HL-60 (cell line): Measurements from ENCODE around the gene KIZ.

ENCODE experiments used
- DNase-seq, 2 experiments: peaks; one replicate each; pipeline ENCODE4 v3.0.0-alpha.2; 2010 to 2020; ENCODE audit warnings: low read depth in 1 of 2, low spot score in 1 of 2
- H3K27ac ChIP-seq: fragments of 250-450 bp; sonication (Bioruptor Pico); replicated peaks from 2 replicates; pipeline ENCODE4 v1.5.1; 2020; ENCODE audit warnings: mild to moderate bottlenecking, moderate library complexity
- H3K27me3 ChIP-seq: fragments of 250-450 bp; sonication (Bioruptor Pico); 2 replicates; pipeline ENCODE4 v1.5.1; 2021; ENCODE audit warnings: mild to moderate bottlenecking, moderate library complexity; ENCODE audit not compliant: insufficient read depth, poor library complexity, severe bottlenecking
- H3K4me3 ChIP-seq: replicated peaks from 2 replicates; pipeline ENCODE4 v1.5.1; 2011; ENCODE audit warnings: mild to moderate bottlenecking, control low read depth, low read length; ENCODE audit not compliant: insufficient read depth
- CTCF ChIP-seq: IDR thresholded peaks from one replicate; pipeline ENCODE4 v1.5.1; 2011; ENCODE audit warnings: low read length, control low read depth, inconsistent platforms; ENCODE audit not compliant: insufficient read depth
- GABPA ChIP-seq: IDR thresholded peaks from 2 replicates; pipeline ENCODE4 v1.6.1; 2012; ENCODE audit warnings: low read depth
- POLR2AphosphoS5 ChIP-seq: IDR thresholded peaks from 2 replicates; pipeline ENCODE4 v1.6.1; 2012; ENCODE audit warnings: low read depth
- REST ChIP-seq: IDR thresholded peaks from 2 replicates; pipeline ENCODE4 v1.6.1; 2012; ENCODE audit warnings: low read depth; ENCODE audit not compliant: insufficient replicate concordance
- SPI1 ChIP-seq: IDR thresholded peaks from 2 replicates; pipeline ENCODE4 v1.6.1; 2012; ENCODE audit warnings: low read depth, mild to moderate bottlenecking, borderline replicate concordance

Gene KIZ

GRCh38 chr20:21182832-21183563, 57.1 kb downstream of the KIZ start:
- no peaks in the 10 kb centered on the region for H3K27me3 ChIP-seq
- no peak overlapping the region for H3K4me3 ChIP-seq
- TF ChIP-seq GABPA: no peak
- TF ChIP-seq CTCF: no peak
- TF ChIP-seq REST: no peak
- no peak for TF ChIP-seq POLR2AphosphoS5
- TF ChIP-seq SPI1: no peak
- no peak overlapping the region for H3K27ac ChIP-seq
- no peak for DNase-seq

GRCh38 chr20:21183722-21184121, 57.8 kb downstream of the KIZ start:
- no peak for DNase-seq
- Histone ChIP-seq H3K4me3 (no peak overlapping the region), H3K27ac (no peak overlapping the region), H3K27me3 (no peaks in the 10 kb centered on the region)
- TF ChIP-seq POLR2AphosphoS5: no peak

- no peak for DNase-seq
- no peaks in the 10 kb centered on the region for H3K27me3 ChIP-seq
- H3K4me3 ChIP-seq: no peak overlapping the region
- no peak overlapping the region for H3K27ac ChIP-seq
- TF ChIP-seq REST (no peak), POLR2AphosphoS5 (no peak), CTCF (no peak), GABPA (no peak), SPI1 (no peak)
Observed at GRCh38 chr20:21184819-21185218, 58.9 kb downstream of the KIZ start.

- Histone ChIP-seq H3K27me3 (no peaks in the 10 kb centered on the region), H3K4me3 (no peak overlapping the region), H3K27ac (no peak overlapping the region)
- DNase-seq: no peak
- TF ChIP-seq CTCF: no peak
- TF ChIP-seq REST: no peak
- TF ChIP-seq POLR2AphosphoS5: no peak
- no peak for TF ChIP-seq SPI1
- no peak for TF ChIP-seq GABPA
Observed at GRCh38 chr20:21185849-21186248, 60.0 kb downstream of the KIZ start.
